Measurements from ENCODE around the gene TSPAN6.

TSPAN6 gene, protein sequence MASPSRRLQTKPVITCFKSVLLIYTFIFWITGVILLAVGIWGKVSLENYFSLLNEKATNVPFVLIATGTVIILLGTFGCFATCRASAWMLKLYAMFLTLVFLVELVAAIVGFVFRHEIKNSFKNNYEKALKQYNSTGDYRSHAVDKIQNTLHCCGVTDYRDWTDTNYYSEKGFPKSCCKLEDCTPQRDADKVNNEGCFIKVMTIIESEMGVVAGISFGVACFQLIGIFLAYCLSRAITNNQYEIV
- total RNA-seq, result 1.2 to 2.9 (median 2.6) reads per million in 3 experiments

DNA sequence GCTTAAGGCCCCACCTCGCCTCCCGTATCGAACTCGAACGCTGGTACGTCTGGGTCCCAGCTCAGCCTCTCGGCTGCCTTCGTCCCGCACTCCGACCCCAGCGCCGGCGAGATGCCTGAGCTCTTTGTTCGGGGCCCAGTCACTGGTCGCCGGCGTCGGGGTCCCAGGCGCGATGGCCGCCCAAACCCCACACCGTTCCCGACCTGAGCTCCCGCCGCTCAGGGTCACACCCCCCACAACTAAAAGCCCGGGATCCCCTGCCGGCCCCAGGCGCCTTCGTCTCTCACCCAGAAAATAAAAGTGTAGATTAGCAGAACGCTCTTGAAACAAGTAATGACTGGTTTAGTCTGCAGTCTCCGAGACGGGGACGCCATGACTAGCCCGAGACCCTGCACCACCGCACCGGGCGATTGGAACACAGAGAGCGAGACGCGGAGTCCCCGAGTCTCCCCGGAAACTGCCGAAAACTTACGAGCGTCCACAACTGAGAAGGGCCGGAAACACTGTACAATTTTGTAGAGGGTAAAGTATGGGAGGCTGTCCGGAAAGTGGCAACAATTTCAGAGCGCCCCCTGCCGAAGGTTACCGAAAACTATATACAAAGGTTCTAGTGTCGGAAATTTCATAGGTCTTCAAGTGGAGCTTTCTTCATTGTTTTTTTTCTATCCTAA is at the start of gene TSPAN6:
TSS of gene TSPAN6 (minus strand) at position 486 of the 671 bp plus-strand sequence. CDS start at position 374, 112 bp downstream.
- DNase-seq, result peak; percentile 73

DNA sequence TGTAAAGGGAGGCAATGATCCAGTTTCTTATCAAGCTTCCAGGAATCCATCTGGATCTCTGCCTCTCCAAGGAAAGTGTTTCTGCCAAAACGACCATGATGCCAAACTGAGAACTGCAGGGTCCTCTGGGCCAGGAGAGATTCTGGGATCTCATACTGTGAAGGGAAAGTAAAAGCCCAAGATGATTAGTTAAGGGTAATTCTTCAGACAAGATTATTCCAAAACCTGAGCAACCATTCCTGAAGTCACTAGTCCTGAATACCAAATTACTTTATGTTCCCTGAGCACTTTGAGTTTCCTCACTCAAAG is 49.3 kb upstream of the TSPAN6 start:
- DNase-seq, result no peak

DNA sequence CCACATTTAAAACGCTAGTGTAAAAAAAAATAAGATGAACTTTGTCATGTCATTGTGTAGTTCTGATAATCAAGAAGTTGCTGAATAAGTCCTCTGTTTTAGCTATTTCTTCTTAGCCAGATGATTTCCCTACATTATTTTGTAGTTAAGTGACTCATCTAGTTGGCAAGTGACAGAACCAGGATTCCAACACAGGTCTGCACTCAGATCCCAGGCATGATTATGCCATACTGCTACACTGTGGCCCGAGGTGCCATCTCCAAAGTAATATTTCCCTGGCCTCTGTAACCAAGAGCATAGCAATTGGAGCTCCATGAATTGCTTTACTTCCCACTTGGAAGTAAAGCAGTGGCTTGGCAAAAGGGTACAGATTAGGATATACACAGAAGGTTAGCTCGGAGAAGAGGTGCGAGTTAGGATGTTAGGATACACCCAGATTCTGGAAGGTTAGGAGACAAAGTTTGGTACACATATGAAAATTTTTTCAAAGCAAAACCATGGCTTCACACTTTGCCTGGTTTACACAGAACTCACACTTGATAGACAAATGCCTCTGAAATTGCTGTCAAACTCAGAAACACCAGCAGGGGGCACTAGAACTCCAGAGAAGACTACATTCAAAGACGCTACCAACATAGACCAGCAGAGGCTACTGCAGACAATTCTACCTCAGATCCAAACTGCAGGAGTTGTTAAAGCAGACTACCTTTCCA is 48.8 kb upstream of the TSPAN6 start:
- peak; percentile 64 for DNase-seq

DNA sequence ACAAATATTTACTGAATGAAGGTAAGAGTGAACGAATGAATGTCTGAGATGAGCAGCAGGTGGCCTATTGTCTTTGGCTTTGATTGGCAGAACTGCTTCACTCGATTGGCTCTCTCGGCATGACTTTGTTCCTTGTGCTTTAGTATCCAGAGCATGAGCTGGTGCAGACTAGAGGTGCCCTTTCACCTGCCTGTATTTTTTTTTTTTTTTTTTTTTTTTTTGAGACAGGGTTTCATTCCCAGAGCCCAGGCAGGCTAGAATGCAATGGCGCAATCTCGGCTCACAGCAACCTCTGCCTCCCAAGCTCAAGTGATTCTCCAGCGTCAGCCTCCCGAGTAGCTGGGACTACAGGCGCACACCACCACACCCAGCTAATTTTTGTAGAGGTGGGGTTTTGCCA is 46.3 kb upstream of the TSPAN6 start:
- no peak for DNase-seq

DNA sequence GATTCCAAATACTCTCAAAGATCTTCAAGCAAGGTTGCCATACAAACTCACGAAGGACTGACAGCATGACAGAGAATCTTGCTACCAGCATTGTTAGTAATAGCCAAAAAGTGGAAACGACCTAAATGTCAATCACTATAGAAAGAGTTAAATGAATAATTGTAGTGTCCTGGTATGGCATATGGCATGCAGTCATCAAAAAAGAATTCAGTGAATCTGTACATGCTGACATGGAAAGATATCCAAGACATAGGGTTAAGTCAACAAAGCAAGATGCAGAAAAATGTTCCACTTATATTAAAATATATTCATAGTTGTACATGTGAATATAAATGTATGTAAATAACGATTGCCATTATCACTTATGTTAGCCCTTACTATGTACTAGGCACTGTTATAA is 45.0 kb upstream of the TSPAN6 start:
- DNase-seq, result no peak

DNA sequence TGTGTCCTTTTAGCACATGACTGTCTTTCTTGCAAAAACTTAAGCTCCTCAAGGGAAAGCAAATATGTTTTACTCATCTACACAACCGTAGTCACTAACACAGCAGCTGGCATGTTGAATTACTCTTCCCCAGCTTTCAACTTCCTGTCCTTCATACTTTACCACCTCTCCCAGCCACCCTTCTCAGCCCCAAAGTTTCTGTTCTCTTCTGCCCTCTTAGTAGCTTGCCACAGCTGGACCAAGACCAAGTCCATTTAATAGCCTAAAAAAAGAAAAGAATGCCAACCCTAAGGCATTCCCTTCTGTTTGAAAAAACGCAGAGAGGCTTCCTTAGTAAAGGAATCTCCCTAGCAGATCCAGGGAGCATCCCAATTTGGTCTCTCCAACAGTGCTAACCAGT is 44.1 kb upstream of the TSPAN6 start:
- no peak for DNase-seq

DNA sequence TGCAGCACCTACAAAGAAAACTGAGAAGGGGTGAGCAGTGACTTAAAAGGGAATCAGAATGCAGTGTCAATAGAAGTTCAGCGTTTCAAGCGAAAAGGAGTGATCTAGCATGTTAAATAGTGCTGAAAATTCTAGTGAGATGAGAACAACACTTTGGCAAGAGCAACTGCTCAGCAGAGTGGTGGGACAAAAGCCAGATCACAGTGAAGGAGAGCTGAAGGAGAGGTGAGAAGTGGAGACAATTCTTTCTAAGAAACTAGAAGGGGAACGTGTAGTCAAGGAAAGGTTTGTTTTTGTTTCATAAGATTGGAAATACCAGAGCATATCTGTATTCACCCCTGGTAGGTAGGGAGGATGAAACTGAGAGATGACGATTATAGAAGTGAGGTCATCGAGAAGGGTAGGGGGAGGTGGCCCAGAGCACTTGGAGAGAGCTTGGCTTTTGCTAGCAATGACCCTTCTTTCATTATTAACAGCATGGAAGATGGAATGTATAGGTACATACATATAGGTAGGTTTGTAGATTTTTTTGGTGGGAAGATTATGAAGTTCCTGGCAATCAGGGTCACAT is 41.1 kb upstream of the TSPAN6 start:
- no peak for DNase-seq

DNA sequence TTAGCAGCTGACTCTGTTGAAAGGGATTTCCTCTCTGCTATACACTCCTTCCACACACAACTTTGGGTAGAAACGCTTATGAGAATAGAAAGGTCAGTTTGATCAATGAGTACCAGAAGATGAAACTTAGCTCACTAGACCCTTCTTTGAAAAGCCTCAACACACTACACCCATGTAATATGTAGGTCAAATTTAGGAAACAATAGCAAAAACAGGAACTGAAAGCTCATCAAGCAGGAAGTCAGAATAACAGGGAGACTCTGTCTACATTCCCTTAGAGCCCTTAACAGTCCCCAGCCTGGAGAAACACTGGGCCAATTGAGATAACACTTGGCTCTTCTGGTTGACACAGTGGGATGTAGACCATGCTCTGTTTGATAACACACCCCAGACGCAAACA is 38.1 kb upstream of the TSPAN6 start:
- DNase-seq, result no peak

DNA sequence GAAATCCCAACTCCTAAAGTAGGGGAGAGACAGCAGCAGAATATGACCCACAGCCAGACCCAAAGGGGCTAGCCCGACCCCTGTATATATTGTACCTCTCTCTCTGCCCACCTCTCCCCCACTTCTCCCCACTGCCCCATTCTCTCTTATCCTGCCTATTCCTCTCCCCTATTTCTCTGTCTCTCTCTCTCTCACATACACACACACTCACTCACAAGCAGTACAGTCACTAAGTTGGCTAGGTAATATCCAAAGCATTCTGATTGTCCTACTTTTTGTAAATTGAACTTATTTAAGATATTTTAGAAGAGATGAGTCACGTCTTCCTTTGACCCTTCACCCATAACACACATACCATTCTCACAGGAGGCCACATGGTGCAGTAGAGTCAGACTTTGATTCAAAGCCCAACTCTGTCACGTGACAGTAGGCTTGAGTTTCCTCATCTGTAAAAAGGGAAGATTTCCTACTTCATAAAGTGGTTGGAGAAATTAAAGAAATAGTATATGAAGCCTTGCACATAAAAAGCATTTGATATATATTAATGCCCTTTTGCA is 36.9 kb upstream of the TSPAN6 start:
- DNase-seq, result no peak

DNA sequence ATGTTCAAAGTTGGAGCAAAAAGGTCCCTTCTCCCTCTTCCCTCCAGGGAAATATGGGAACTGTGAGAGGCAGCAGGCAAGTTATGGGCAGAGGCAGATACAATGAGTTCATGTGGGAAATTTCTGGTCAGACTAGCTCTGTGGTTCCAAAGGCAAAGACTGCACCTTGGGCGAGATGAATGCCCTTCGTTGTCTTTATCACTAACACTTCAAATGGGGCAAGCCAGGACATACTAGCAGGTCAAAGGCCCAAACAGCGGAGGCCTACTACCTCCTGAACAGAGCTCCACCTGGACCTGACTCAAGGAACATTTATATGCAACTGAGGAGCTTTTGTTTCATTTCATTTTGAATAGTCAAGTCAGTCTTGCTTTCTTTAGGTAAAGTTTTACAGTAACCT is 36.4 kb upstream of the TSPAN6 start:
- no peak for DNase-seq

DNA sequence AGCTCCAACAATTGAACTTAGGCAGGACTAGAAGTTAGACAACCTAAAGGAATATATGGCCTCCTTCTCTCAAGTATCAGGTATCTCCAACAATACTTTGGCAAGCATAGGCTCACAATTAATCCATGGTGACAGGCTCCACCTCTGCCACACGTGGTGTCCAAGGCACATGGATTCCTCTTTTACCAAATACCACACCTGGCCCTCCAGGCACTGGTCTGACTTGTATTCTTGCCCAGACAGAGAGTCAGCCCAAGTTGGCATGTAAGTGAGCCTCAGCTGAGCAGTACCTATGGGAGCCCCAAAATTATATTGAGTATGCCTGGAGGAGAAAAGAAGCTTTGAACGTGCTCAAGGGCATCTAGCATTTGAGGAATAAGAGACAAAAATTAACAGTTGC is 27.0 kb upstream of the TSPAN6 start:
- no peak for DNase-seq

DNA sequence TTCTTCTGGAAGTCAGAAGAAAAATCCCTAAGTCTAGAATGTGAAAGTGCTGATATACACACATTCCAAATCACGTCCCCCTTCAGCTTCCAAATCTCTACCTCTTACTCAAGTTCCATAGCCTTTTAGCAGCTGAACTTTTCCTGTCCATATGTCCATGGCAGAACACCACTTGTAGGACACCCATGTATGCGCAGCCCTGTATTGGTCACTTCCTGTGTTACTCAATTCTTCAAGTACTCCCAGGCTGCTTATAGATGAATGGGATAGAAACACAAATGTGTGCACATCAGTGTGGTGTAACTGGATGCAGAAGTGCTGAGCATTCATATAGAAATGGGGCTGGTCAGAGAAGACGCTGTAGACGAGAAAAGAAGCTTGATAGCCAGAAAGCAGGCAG is 26.2 kb upstream of the TSPAN6 start:
- no peak for DNase-seq

DNA sequence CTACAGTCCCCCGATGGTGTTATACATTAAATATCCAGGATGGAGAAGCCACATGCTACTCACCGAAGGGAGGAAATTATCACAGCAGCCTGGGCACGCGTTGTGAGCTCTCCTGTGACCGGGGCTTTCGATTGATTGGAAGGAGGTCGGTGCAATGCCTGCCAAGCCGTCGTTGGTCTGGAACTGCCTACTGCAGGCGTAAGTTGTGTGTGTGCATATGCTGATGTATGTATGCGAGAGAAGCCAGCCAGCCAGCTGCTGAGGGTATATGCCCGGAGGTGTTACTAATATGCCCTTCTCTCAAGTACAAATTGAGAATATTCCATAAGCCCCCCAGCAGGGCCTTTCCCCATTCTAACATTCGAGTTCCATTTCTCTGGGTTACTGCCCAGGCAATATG is 25.6 kb upstream of the TSPAN6 start:
- no peak for DNase-seq

DNA sequence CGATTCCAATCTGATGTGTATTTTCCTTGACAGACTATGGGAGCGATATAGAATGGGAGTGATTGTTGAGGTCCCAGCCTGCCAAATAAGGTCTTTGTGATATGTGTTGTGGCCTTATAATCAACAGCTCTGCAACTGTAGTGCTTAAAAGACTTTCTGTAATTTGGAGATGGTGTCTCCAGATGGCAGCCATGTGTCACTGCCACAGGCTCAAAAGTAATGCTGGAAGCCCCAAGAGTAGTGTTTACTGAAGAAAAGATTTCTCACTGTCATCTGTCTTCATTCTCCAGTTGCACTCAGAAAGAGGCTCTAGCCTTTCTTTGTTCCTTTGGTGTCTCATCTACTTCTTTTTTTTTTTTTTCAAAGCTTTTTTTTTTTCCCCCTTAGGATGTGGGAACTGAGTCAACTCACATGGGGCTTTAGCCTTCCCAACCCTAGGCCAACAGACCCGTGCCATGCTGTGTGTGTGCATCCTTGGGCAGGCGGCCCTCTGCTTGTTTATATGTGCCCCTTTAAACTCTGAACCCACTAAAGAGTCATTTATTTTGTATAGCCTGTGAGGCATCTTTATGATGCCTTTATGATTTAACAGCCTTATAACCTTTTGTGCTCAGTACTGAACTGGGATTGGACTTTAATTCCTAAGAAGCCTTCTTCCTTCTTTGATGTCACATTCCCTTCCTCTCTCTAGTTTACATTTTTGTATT is 23.0 kb upstream of the TSPAN6 start:
- no peak for DNase-seq

DNA sequence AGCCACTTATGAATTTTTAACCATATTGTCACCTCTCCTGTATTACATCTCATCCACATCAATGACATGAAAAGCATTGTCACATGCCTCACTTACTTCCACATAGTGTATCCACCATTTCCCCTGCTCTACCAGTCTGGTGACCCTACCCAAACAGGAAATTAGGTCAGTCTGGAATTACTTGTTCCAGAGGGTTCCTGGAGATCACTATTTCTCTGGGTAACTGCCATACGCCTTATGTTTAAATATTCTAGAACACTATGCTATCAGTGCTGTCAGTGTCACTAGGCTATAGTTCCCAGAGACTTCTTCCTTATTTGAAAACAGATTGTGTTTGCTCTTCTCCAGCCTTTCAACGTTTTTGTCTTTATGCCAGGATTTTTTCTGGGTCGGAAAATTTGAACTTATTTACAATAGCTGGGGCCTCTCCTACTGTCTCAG is 22.4 kb upstream of the TSPAN6 start:
- no peak for DNase-seq

DNA sequence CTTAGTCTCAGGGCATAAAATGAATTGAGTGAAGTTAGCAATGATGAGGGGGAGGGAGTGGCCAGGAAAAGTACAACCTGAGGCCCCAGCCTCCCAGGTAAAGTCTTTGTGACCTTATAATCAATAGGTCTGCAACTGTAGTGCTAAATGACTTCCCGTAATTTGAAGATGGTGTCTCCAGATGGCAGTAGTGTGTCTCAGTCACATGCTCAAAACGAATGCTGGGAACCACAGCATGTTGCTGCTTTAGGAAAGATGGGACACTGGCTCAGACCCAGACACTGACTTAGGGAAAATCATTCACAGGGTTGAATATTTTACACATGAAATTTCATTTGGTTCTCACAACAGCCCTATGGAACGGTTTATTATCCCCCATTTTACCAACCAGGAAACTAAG is 17.7 kb upstream of the TSPAN6 start:
- no peak for DNase-seq

DNA sequence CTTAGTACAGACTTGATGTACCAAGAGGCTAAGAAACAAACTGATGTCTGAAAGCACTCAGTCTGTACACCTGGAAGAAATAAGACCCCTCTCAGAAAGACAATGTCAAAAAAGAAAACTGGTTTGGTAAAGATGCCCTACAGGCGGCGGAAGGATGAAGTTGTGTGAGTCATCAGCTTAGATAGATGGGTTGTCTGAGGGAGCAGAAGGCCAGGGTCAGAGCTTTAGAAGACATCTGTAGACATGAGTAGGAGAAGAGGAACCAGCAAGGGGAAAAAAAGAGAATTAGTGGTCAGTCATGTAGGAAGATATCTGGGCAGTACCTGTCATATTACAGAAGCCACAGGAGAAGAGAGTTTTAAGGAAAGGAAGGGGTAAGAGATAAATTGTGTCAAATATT is 15.7 kb upstream of the TSPAN6 start:
- no peak for DNase-seq

DNA sequence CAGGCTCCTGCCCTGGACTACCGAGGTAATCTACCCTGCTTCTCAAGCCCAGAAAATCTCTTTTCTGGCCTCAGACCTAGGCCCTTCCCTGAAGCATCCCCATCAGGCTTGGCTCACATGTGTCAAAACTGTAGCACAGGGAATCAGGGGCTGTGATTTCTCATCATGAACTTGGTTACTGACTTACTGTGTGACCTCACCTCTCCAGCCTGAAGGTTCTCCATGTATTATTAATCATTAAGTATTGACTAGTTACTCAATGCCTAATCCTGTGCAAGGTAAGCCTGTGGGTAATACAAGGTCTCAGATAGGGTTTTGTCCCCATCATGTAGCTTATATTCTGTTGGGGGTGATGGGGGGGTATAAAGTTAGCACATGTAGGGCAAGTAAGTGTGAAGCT is 14.2 kb upstream of the TSPAN6 start:
- DNase-seq, result no peak

DNA sequence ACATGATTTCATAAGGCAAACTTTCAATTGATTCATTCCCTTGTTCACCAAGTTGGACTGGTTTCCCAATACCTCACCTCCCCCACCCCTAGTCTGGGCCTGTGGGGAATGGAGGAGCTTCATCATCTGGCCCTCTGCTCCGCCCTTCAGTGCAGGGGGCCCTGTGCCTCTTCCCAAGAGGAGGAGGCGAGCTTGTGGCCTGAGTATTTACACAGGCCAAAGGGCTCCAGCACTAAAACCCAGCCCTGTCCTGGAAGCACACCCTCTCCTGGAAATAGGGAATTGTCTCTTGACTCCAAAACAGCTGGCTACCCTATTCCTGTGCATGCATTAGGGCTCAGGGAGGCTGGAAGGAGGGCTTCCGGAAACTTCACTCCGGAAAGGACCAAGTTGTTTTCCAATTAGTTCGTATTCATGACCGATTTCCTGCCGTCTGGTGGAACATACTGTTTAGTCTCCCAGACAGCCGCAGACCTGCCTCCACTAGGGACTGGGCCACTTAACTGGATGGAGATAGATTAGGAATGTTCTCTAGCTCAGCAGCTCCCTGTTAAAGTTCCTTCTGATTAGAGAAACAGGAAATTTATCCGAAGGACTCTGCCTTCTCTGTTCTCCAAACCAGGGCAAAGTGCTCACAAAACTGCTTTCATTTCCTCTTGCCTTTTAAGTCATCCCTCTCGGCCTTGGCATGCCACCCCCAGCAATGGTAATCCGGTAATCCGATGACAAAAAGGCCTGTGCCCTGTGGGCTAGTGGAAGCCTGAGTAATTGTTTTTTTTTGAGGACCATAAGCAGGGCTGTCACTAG is 13.1 kb upstream of the TSPAN6 start:
- no peak for DNase-seq

DNA sequence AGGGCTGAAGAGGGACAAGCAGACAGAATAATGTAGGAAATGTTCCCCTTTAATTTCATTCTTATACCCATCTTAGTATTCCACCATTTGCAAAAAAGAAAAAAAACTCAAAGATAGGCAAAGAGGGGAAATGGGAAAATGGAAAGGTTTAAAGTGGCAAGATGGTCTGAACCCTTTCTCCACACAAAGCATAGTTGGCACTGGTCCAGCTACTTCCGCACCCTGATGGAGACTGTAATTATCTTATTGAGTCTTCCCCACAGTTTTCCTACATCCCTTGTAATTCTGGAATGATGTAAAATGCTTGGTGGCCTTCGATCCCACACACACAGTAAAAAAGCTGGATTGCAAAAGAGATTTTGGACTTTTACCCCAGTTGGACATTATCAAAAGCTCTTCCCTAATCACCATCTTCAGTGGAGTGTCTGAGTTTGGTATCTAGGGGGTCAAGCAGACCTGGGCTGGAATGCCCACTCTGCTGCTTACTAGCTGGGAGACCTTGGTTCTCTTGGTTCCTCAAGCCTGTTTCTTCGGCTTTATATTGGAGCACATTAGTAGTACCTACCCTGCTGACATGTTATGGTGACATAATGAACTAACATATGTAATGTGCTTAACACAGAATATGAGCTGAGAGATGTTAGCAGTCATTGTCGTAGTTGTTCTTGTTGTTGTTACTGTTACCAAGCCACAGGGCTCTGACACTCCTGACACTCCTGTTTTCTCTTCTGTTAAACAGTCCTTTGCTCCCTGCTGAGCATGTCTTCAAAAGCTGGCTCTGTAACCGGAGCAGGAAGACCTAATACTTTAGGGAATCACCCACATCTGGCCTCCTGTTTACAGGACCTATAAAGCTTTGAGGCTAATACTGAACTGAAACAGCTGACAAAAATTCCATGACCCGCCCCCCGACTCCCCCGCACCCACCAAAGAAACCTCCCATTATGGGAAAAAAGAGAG is 12.1 kb upstream of the TSPAN6 start:
- DNase-seq, result no peak

DNA sequence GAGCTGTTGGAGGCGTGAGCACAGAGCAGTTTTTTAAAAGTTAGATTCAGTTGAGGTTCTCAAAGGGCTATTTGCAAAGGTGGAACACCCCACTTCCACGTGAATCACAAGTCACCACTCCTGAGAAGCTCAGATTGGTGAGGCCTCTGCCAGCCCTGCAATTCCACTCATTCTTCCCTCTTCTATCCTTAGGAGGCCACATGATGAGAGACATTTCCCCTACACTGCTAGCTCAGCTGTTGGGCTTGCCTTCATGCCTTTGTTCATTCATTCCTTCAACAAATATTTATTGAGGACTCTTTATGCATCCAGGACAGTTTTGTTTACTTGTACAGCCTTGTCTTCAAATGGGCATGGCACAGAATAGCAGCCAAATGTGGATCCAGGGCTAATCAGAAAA is 11.1 kb upstream of the TSPAN6 start:
- DNase-seq, result no peak

Measured in central memory CD4-positive, alpha-beta T cell (primary cell).